Prostate gland (tissue), 2 donors: ENCODE data around the gene CEACAM6. TPM values are rescaled to one million over a fixed set of nuclear protein-coding genes. Genes with fewer than 3 reads are reported as not detected.
A peak's percentile ranks its signal among the peaks of the same experiment; 100 is the strongest.
"Not testable (repeated sequence)": the region's sequence is repeated elsewhere in the genome, so short reads cannot be mapped to it uniquely, and the experiment has no call there.

Experiments
- DNase-seq: peaks from one replicate; pipeline ENCODE4 v3.0.0-alpha.2; 2019; ENCODE audit warnings: low spot score
- H3K27ac ChIP-seq, 2 donors: fragments of 200-600 bp; sonication (generic); 2 replicates each; pipeline ENCODE4 v1.5.1; 2017 to 2019
- H3K27me3 ChIP-seq: fragments of 200-600 bp; sonication (generic); replicated peaks from 2 replicates; pipeline ENCODE4 v1.5.1; 2019; ENCODE audit not compliant: insufficient read depth
- H3K36me3 ChIP-seq, 2 donors: fragments of 200-600 bp; sonication (generic); 1 replicate in 1 of 2; 2 replicates in 1 of 2; pipeline versions ENCODE4 v1.5.1 to v1.8.1; 2017 to 2019
- H3K4me1 ChIP-seq: fragments of 200-600 bp; sonication (generic); replicated peaks from 2 replicates; pipeline ENCODE4 v1.5.1; 2019
- H3K4me3 ChIP-seq, 2 donors: fragments of 200-600 bp; sonication (generic); 2 replicates each; pipeline ENCODE4 v1.5.1; 2017 to 2019
- H3K9me3 ChIP-seq: fragments of 200-600 bp; sonication (generic); 2 replicates; pipeline ENCODE4 v1.5.1; 2017
- POLR2A ChIP-seq: fragments of 450-650 bp; IDR thresholded peaks from one replicate; pipeline ENCODE4 v1.6.1; 2016; ENCODE audit warnings: antibody characterized with exemption, mild to moderate bottlenecking
- POLR2AphosphoS5 ChIP-seq: sonication (generic); formaldehyde crosslinking; IDR thresholded peaks from one replicate; pipeline ENCODE4 v1.6.1; 2017; ENCODE audit warnings: antibody characterized with exemption
- WGBS: methylation state at CpG from one replicate; pipeline ENCODE4 v1.1.5; 2018; 5-methylcytosine and 5-hydroxymethylcytosine counted together
- intact Hi-C: fragments of 100-400 bp; cut with DNase I; formaldehyde crosslinking; loops from one replicate; pipeline ENCODE4 v1.14.2; 2022
- total RNA-seq, 2 donors: library from RNA; depleted of rRNA; stranded (reverse); fragments of >200 nt; gene quantifications; one replicate each; pipeline ENCODE4 v1.1.0, GENCODE V29; 2016
- TF ChIP-seq, protein P1 (sequence below), 4 experiments: fragments of 200-600 bp in 2 of 4; fragments of 450-650 bp in 2 of 4; sonication (generic) in 2 of 4; IDR thresholded peaks; 1 replicate in 3 of 4; 2 replicates in 1 of 4; pipeline ENCODE4 v1.5.1; 2016 to 2019; ENCODE audit warnings: antibody characterized with exemption in 4 of 4, mild to moderate bottlenecking in 2 of 4, moderate library complexity in 2 of 4

The CEACAM6 gene
- total RNA-seq, 2 donors from 2014 or later, result 2.5 to 6.3 TPM

- H3K36me3 ChIP-seq, result no peaks in the 10 kb centered on the region
- intact Hi-C loops, result no loop called here
- no peaks in the 10 kb centered on the region for H3K4me1 ChIP-seq
- TF ChIP-seq, protein P1, sequence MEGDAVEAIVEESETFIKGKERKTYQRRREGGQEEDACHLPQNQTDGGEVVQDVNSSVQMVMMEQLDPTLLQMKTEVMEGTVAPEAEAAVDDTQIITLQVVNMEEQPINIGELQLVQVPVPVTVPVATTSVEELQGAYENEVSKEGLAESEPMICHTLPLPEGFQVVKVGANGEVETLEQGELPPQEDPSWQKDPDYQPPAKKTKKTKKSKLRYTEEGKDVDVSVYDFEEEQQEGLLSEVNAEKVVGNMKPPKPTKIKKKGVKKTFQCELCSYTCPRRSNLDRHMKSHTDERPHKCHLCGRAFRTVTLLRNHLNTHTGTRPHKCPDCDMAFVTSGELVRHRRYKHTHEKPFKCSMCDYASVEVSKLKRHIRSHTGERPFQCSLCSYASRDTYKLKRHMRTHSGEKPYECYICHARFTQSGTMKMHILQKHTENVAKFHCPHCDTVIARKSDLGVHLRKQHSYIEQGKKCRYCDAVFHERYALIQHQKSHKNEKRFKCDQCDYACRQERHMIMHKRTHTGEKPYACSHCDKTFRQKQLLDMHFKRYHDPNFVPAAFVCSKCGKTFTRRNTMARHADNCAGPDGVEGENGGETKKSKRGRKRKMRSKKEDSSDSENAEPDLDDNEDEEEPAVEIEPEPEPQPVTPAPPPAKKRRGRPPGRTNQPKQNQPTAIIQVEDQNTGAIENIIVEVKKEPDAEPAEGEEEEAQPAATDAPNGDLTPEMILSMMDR (IDR thresholded peaks at IDR 0.05), result peak in 3 of 4 experiments; percentile 40 to 64 (median 59)
- no peak for TF ChIP-seq POLR2AphosphoS5
- WGBS, result 17% methylated on average over 11 of the region's 11 CpGs
- H3K27ac ChIP-seq, result no peak overlapping the region
- no peak overlapping the region for H3K4me3 ChIP-seq
- no peaks in the 10 kb centered on the region for H3K27me3 ChIP-seq
- no peaks in the 10 kb centered on the region for H3K9me3 ChIP-seq
- peak; percentile 53 for DNase-seq
Measured at GRCh38 chr19:41746593-41747227, 8.6 kb upstream of the CEACAM6 start.

GRCh38 chr19:41748012-41748411 lies 7.3 kb upstream of the CEACAM6 start:
- TF ChIP-seq POLR2A (no peak), POLR2AphosphoS5 (no peak)
- TF ChIP-seq, protein P1 (IDR thresholded peaks at IDR 0.05), result no peak
- intact Hi-C loops, result no loop called here
- no peak overlapping the region for H3K27ac ChIP-seq
- H3K36me3 ChIP-seq, result no peaks in the 10 kb centered on the region
- no peaks in the 10 kb centered on the region for H3K27me3 ChIP-seq
- no peaks in the 10 kb centered on the region for H3K9me3 ChIP-seq
- DNase-seq, result no peak
- 73% methylated on average over 3 of the region's 3 CpGs for WGBS
- H3K4me1 ChIP-seq, result no peaks in the 10 kb centered on the region
- H3K4me3 ChIP-seq, result no peak overlapping the region

DNA sequence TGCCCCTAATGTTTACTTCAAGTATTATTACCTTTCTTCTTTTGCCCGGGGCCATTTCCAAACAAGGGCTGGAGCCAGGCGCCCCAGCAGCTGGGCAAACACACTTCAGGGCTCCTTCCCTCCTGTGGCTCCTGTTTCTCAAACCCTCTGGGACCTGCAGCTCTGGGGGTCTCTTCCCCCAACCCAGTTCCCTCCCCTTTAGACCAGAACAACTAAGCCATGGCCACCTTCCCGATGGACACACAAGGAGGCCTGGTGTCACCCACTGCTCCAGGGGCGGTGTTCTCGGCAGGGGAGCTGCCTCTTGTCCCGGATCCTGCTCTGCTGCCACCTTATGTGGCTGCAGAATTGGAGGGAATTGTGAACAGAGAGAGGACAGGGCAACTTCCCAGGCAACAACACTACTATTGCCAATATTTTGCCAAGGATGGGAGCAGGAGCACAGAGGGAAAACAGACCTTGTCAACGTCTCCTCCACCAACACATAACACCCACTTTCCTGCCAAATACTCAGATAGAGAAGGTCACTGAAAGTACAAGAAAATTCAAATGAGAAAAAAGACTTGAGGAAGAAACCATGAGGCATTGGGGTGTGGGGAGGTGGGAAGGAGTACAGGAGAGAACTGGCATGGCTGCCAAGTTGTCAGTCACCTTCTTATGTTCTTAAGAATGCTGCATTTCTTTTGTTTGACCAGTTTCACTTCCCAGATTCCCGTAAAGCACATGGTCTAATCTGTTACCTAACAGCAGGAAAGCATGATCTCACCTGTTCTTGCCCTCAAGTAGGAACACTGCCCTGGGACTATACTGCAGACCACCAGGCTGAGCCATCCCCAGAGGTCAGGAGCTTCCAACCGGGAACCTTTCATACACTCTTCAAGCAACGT lies 4.8 kb upstream of the CEACAM6 start:
- WGBS, result 29% methylated on average over 9 of the region's 10 CpGs
- H3K27me3 ChIP-seq, H3K9me3 ChIP-seq, H3K4me3 ChIP-seq, H3K36me3 ChIP-seq, H3K4me1 ChIP-seq, intact Hi-C loops: not testable (repeated sequence)
- peak; percentile 80 for DNase-seq
- peak; percentile 78 for TF ChIP-seq POLR2AphosphoS5
- H3K27ac ChIP-seq, result peak overlapping the region; percentile 13 to 20

DNA sequence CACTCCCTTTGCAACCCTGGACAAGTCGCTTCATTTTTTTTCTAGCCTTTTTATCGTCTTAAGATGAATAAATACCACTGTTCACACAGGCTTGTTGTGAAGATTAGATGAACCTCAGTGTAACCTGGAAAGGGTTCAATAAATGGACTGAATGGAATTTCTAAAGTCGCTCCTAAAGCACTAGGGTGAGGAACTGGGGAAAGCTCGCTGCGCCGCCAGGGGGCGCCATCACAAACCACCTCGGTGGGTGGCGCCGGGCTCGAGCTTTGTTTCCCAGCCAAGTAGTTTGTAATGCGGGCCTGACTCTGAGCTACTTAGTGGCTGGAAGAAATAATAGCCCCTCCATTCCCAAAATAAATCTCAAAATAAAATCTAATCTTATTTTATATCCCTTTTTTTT lies 2.2 kb upstream of the CEACAM6 start:
- Histone ChIP-seq H3K9me3 (no peaks in the 10 kb centered on the region), H3K36me3 (no peaks in the 10 kb centered on the region), H3K4me1 (no peaks in the 10 kb centered on the region), H3K27me3 (no peaks in the 10 kb centered on the region), H3K27ac (no peak overlapping the region), H3K4me3 (no peak overlapping the region)
- peak; percentile 45 for DNase-seq
- WGBS, result 11% methylated on average over 12 of the region's 12 CpGs
- intact Hi-C loops, result no loop called here
- TF ChIP-seq, protein P1 (IDR thresholded peaks at IDR 0.05), result peak; percentile 30 to 74 (median 72)
- TF ChIP-seq POLR2A, result no peak

- intact Hi-C loops, result no loop called here
- TF ChIP-seq POLR2AphosphoS5, result no peak
- TF ChIP-seq, protein P1 (IDR thresholded peaks at IDR 0.05), result peak in 3 of 4 experiments; percentile 39 to 68 (median 45)
- Histone ChIP-seq H3K4me1 (no peaks in the 10 kb centered on the region), H3K4me3 (no peak overlapping the region), H3K27me3 (no peaks in the 10 kb centered on the region), H3K36me3 (no peaks in the 10 kb centered on the region), H3K9me3 (no peaks in the 10 kb centered on the region), H3K27ac (no peak overlapping the region)
- WGBS, result 11% methylated on average over 4 of the region's 4 CpGs
- peak; percentile 50 for DNase-seq
Measured at GRCh38 chr19:41753936-41754529, 1.3 kb upstream of the CEACAM6 start.
